GM12872 (cell line): Measurements from ENCODE around the gene CDH23.

Experiments
- TF ChIP-seq, protein P1 (sequence below): IDR thresholded peaks from 3 replicates; pipeline ENCODE4 v1.5.1; 2011; ENCODE audit warnings: low read depth, mild to moderate bottlenecking, low read length, moderate library complexity; ENCODE audit not compliant: insufficient read depth

The CDH23 gene

DNA sequence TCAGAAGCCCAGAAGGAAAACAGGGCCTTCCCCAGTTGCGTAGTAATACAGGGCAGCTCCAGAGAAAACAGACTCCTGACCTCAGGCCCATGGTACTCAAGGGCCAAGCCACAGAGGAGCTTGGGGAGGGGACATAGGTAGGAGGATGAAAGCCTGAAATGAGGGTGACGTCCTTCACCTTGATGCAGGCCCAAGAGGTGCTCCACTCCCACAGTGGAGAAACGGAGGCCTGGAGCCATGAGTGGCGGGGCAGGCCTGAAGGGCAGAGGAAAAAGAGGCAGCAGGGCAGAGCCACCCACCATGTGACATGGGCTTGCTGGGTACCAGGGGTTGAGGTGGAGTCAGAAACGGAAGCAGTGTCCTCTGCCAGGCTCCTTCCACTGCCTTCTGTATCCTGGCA lies 239.9 kb downstream of the CDH23 start:
- TF ChIP-seq, protein P1, sequence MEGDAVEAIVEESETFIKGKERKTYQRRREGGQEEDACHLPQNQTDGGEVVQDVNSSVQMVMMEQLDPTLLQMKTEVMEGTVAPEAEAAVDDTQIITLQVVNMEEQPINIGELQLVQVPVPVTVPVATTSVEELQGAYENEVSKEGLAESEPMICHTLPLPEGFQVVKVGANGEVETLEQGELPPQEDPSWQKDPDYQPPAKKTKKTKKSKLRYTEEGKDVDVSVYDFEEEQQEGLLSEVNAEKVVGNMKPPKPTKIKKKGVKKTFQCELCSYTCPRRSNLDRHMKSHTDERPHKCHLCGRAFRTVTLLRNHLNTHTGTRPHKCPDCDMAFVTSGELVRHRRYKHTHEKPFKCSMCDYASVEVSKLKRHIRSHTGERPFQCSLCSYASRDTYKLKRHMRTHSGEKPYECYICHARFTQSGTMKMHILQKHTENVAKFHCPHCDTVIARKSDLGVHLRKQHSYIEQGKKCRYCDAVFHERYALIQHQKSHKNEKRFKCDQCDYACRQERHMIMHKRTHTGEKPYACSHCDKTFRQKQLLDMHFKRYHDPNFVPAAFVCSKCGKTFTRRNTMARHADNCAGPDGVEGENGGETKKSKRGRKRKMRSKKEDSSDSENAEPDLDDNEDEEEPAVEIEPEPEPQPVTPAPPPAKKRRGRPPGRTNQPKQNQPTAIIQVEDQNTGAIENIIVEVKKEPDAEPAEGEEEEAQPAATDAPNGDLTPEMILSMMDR = no peak

DNA sequence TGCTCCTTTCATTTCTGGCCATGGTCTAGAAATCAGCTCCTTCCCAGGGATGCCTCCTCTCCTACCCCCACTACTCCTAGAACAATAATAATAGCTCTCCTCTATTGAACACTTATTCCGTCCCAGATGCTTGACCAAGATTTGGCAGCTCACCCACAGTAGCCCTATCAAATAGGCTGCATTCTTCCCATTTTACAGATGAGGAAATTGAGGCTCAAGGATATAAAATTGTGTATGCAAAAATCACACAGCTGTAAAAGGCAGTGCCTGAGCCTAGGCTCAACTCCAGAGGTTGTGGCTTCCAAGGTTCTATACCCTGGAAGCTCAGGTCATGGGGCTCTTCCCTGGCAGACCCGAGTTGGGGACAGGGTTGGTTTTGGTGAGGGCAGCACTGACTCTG lies 240.6 kb downstream of the CDH23 start:
- TF ChIP-seq, protein P1 = no peak

GRCh38 chr10:71638064-71638821 lies 241.5 kb downstream of the CDH23 start:
- TF ChIP-seq, protein P1 = no peak

GRCh38 chr10:71638822-71639719 lies 242.4 kb downstream of the CDH23 start:
- TF ChIP-seq, protein P1 = no peak

- TF ChIP-seq, protein P1 = no peak
These were observed 243.9 kb downstream of the CDH23 start for GRCh38 chr10:71640607-71641006.

GRCh38 chr10:71641449-71641848 lies 244.7 kb downstream of the CDH23 start:
- TF ChIP-seq, protein P1 = no peak

GRCh38 chr10:71641986-71642385 lies 245.3 kb downstream of the CDH23 start:
- TF ChIP-seq, protein P1 = no peak
